Activated T-helper 1 cell treated with Interleukin-2 at 50 U/mL for 16 hours (primary cell): ENCODE results near the gene ZDHHC13.

Source experiments
- DNase-seq: peaks from one replicate; pipeline ENCODE4 v3.0.0-alpha.2; 2020; ENCODE audit warnings: low read depth

The ZDHHC13 gene

GRCh38 chr11:19173004-19173689 lies 56.2 kb downstream of the ZDHHC13 start:
- no peak for DNase-seq

GRCh38 chr11:19173964-19174638 lies 57.1 kb downstream of the ZDHHC13 start:
- no peak for DNase-seq

DNA sequence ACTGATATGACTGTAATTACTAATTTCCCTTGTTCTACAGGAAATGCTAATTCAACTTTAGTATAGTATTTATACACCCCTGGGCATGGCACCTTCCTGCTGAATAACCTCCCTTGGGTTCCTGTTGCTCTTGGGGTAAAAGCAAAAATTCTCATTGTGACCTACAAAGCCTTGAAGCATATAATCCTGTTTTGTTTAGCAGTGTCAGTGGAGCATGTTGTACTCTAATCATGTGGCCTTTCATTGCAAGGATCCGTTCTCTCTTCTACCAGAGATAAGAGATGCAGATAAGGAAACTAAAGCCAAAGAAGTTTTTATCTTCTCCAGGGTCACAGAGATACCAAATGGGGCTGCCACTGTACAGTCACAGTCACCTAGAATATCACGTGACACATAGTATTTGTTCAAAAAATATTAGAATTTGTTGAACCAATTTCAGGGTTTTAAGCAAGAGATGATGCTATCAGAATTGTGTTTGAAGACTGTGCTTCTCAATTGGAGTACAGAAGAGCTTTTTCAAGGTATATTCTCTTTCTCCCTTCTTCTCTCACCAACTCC lies 59.7 kb downstream of the ZDHHC13 start:
- DNase-seq = no peak

- no peak for DNase-seq
Observed at GRCh38 chr11:19181531-19182261, 64.7 kb downstream of the ZDHHC13 start.

- no peak for DNase-seq
Observed at GRCh38 chr11:19183646-19184045, 66.7 kb downstream of the ZDHHC13 start.

GRCh38 chr11:19185036-19185435 lies 68.1 kb downstream of the ZDHHC13 start:
- no peak for DNase-seq

- no peak for DNase-seq
Observed at GRCh38 chr11:19185516-19186052, 68.6 kb downstream of the ZDHHC13 start.

- DNase-seq = no peak
Observed at GRCh38 chr11:19187114-19187832, 70.3 kb downstream of the ZDHHC13 start.

GRCh38 chr11:19187833-19188258 lies 70.9 kb downstream of the ZDHHC13 start:
- no peak for DNase-seq

GRCh38 chr11:19191530-19192169 lies 74.7 kb downstream of the ZDHHC13 start:
- no peak for DNase-seq

GRCh38 chr11:19193916-19194315 lies 76.9 kb downstream of the ZDHHC13 start:
- no peak for DNase-seq

DNA sequence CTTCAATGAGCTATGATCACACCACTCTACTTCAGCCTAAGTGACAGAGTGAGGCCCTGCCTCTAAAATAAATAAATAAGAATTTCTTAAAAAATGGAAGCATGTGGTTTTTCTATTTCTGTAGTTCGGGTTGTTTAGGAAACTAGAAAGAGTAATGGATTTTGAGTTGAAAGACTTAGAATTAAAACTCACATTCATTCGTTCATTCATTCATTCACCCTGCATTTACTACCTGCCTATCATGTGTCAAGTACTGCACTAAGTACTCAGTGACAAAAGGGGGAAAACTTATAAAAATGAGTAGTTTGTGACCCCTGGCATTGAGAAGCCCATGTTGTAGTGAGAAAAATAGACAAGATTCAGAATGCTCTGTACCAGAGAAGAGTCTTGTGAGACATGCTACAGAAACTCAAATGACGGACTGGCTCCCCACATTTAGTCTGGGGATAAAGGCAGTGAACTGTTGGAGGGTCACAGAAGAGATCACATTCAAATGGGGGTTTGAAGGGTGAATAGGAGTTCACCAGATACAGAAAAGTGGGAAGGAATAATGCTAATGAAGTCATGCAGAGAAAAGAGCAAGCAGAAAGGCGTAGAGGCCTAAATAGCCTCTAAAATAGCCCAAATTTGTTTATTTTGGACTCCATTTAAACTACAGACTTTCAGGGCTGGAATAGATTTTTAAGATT lies 77.8 kb downstream of the ZDHHC13 start:
- no peak for DNase-seq

DNA sequence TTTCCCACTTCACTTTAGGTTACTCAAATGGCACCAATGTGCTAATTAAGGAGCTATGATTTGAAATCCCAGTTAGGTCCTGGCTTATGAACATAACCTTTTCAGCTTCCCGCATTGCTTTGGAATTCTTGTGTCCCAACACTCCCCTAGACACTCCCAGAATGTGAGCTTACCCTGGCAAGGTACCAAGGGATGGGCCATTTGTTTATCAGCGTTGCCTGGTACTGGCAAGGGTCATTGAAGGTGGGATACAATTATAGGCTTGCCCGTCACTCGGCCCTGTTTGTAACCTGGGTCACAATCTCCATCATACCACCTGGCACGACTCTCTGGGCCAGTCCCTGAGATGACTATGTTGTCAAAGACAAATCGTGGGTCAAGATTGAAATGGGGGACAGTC lies 79.5 kb downstream of the ZDHHC13 start:
- DNase-seq = no peak

DNA sequence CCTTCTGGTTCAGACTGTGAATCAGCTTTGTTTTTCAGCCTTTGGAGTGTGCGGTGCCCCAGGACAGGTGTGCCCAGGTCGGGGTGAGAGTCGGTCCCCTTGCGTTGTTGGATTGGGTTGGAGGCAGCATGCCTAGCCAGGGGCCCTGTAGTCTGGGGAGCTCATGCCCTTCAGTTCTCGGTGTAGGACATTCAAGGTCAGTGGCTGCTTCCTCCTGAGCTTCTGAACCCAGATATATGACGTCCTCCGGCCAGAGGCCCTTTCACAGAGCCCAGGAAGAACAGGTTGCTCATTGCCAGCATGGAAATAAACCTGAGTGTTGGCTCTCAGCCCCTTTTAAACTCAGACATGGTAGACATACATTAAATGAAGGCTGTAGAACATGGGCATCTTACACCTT lies 82.1 kb downstream of the ZDHHC13 start:
- no peak for DNase-seq

GRCh38 chr11:19199771-19200170 lies 82.8 kb downstream of the ZDHHC13 start:
- DNase-seq = no peak

DNA sequence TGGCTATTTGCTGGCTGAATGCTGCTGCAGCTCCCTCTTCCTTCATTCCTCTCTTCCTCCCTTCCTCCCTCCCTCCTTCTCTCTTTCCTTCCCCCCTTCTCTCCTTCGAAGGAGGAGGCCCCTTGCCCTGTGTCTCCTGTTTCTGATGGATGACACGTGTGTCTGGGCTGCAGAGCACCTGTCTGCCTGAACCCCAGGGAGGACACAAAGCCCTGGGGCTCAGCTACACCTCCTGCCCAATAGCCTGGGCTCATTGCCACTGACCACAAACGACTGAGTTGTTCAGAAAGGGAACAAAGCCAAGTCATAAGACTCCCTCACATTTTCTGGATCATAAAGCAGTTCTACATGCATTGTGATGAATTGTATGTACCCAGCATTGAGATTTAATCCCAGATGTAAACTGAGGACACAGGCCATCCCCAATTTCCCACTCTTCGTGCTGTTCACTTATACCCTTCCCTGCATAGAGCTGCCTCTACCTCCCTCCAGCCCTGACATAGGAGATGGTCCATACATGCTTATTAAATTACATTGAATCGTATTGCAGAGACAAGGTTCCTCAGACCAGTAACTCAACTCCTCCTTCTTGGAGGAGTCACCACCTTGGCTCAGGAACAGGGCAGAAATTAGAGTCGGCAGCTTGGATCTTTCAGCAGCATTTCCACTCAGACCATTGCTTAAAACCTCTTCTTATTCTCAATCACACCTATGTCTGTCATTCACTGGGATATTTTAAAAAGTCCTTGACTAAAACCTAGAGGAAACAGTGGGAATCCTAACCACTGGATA lies 83.6 kb downstream of the ZDHHC13 start:
- DNase-seq = no peak

GRCh38 chr11:19201737-19202605 lies 85.0 kb downstream of the ZDHHC13 start, which contains the start of gene CSRP3:
CSRP3 (minus strand) TSS chr11:19201983; CDS start chr11:19192448, 9,535 bp downstream.
- DNase-seq = no peak

GRCh38 chr11:19204836-19205235 lies 87.9 kb downstream of the ZDHHC13 start:
- no peak for DNase-seq

- no peak for DNase-seq
Observed at GRCh38 chr11:19208181-19208580, 91.2 kb downstream of the ZDHHC13 start.
